ENCODE results near the gene ALOX12B. TPM values are rescaled to one million over a fixed set of nuclear protein-coding genes. Genes with fewer than 3 reads are reported as not detected.

ALOX12B gene
- polyA plus RNA-seq, 1 of the 3 experiments (the other 2 are of a cell fraction), result 0.20 TPM

DNA sequence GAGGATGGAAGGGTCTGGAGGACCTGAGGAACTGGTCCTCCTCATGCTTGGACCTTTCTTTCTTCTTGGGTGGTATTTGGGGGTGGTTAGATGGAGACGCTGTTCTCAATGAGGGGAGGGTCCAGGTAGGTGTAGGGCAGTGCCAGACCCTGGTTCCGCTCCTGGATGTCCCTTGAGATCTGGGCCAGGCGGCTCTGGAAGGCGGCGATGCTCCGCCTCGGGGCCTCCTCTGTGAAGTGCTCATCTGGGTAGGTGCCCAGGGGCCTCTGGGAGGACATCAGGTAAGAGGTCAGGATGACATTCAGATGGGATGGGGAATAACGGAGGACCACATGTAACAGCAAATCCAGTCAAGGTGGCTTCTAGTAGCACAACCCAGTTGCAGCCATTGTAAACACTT is 9.0 kb upstream of the ALOX12B start:
- Histone ChIP-seq H2AFZ (ENCODE audit: low read depth) (no peak overlapping the region), H3K79me2 (ENCODE audit: insufficient read depth) (no peaks in the 10 kb centered on the region), H3K4me3 (ENCODE audit: low read depth in 2 of 2, low read length in 1 of 2) (no peak overlapping the region), H3K4me2 (no peak overlapping the region), H3K9me2 (no peaks in the 10 kb centered on the region), H3K27me3 (ENCODE audit: insufficient read depth) (peaks cover 32% of the 10 kb centered on the region; the same call in 1 of the 2 replicates), H3F3A (replicated peaks; ENCODE audit: insufficient read depth) (no peaks in the 10 kb centered on the region), H3K4me1 (ENCODE audit: control insufficient read depth in 1 of 2, insufficient read depth in 2 of 2, low read depth in 1 of 2, low read length in 1 of 2) (no peaks in the 10 kb centered on the region), H3K9me3 (no peaks in the 10 kb centered on the region), H3K9ac (no peak overlapping the region), H4K20me1 (ENCODE audit: insufficient read depth) (no peaks in the 10 kb centered on the region), H3K27ac (ENCODE audit: low read depth in 2 of 2, low read length in 1 of 2) (no peak overlapping the region), H3K36me3 (replicated peaks in 1 of 2; ENCODE audit: control insufficient read depth in 1 of 2, insufficient read depth in 2 of 2, low read length in 1 of 2) (no peaks in the 10 kb centered on the region)
- 43% methylated on average over 8 of the region's 8 CpGs for WGBS (ENCODE audit: low lambda C conversion rate)
- no peak for DNase-seq
- TF ChIP-seq POLR2AphosphoS5 (IDR thresholded peaks at IDR 0.05; ENCODE audit: low read depth, low read length), result no peak
- TF ChIP-seq SIN3A (IDR thresholded peaks at IDR 0.05; ENCODE audit: borderline replicate concordance, low read depth, low read length), result no peak
- no peak for TF ChIP-seq TCF12 (IDR thresholded peaks at IDR 0.05)
- TF ChIP-seq, protein P1, sequence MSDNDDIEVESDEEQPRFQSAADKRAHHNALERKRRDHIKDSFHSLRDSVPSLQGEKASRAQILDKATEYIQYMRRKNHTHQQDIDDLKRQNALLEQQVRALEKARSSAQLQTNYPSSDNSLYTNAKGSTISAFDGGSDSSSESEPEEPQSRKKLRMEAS (IDR thresholded peaks at IDR 0.05; ENCODE audit: low read depth), result no peak
- TF ChIP-seq, protein P2, sequence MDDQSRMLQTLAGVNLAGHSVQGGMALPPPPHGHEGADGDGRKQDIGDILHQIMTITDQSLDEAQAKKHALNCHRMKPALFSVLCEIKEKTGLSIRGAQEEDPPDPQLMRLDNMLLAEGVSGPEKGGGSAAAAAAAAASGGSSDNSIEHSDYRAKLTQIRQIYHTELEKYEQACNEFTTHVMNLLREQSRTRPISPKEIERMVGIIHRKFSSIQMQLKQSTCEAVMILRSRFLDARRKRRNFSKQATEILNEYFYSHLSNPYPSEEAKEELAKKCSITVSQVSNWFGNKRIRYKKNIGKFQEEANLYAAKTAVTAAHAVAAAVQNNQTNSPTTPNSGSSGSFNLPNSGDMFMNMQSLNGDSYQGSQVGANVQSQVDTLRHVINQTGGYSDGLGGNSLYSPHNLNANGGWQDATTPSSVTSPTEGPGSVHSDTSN (IDR thresholded peaks at IDR 0.05), result no peak
- TF ChIP-seq, protein P3, sequence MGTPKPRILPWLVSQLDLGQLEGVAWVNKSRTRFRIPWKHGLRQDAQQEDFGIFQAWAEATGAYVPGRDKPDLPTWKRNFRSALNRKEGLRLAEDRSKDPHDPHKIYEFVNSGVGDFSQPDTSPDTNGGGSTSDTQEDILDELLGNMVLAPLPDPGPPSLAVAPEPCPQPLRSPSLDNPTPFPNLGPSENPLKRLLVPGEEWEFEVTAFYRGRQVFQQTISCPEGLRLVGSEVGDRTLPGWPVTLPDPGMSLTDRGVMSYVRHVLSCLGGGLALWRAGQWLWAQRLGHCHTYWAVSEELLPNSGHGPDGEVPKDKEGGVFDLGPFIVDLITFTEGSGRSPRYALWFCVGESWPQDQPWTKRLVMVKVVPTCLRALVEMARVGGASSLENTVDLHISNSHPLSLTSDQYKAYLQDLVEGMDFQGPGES (IDR thresholded peaks at IDR 0.05; ENCODE audit: low read depth, low read length), result no peak
- TF ChIP-seq YY1 (IDR thresholded peaks at IDR 0.05; ENCODE audit: low read depth), result no peak
- no peak for TF ChIP-seq FOXJ3 (CRISPR knock-in tag; IDR thresholded peaks at IDR 0.05)
- no peak for TF ChIP-seq FOXM1 (IDR thresholded peaks at IDR 0.05; ENCODE audit: low read depth)
- TF ChIP-seq GABPA (IDR thresholded peaks at IDR 0.05; ENCODE audit: low read depth), result no peak
- CTCF ChIA-PET, result interaction anchor here (0.5 kb wide), 1 partner anchor 15 kb away, joined by 3 read pairs; no protein-coding TSS in a partner anchor
- POLR2A ChIA-PET, result no interaction called here

DNA sequence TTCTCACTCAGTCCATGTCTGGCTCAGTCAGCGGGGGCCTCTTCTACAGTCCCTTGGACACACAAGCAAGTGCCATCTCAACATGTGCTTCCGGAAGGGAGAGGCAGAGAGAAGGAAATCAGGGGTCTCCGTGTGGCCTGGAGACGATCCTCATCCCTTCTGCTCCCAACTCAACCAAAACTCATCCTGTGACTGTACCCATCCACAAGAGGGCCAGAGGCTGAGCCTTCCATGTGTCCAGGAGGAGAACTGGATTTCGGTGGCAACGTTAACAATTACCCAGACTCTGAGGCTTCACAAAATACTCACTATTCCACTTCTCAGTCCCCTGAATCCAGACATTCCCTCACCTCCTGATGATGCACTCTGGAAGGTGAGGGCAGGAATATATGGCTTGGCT is 7.8 kb upstream of the ALOX12B start:
- WGBS (ENCODE audit: low lambda C conversion rate), result 30% methylated on average over 6 of the region's 6 CpGs
- H4K20me1 ChIP-seq (ENCODE audit: insufficient read depth), result no peaks in the 10 kb centered on the region
- H3K79me2 ChIP-seq (ENCODE audit: insufficient read depth), result no peaks in the 10 kb centered on the region
- H3K36me3 ChIP-seq (replicated peaks in 1 of 2; ENCODE audit: control insufficient read depth in 1 of 2, insufficient read depth in 2 of 2, low read length in 1 of 2), result no peaks in the 10 kb centered on the region
- ChIA-PET POLR2A (no interaction called here), CTCF (interaction anchor here (1.2 to 13.4 kb wide), 6 partner anchors 9 to 30 kb away, joined by 6 to 298 read pairs (median 62); partner anchors contain the start of gene ALOXE3)
- peaks cover 44% of the 10 kb centered on the region; the same call in 1 of the 2 replicates for H3K27me3 ChIP-seq (ENCODE audit: insufficient read depth)
- no peaks in the 10 kb centered on the region for H3K4me1 ChIP-seq (ENCODE audit: control insufficient read depth in 1 of 2, insufficient read depth in 2 of 2, low read depth in 1 of 2, low read length in 1 of 2)
- H3K9me2 ChIP-seq, result no peaks in the 10 kb centered on the region
- no peak overlapping the region for H2AFZ ChIP-seq (ENCODE audit: low read depth)
- H3K27ac ChIP-seq (ENCODE audit: low read depth in 2 of 2, low read length in 1 of 2), result no peak overlapping the region
- no peak for DNase-seq
- no peak overlapping the region for H3K4me3 ChIP-seq (ENCODE audit: low read depth in 2 of 2, low read length in 1 of 2)
- H3F3A ChIP-seq (replicated peaks; ENCODE audit: insufficient read depth), result no peaks in the 10 kb centered on the region
- no peak overlapping the region for H3K9ac ChIP-seq
- no peaks in the 10 kb centered on the region for H3K9me3 ChIP-seq
- H3K4me2 ChIP-seq, result no peak overlapping the region
- TF ChIP-seq, protein P4, sequence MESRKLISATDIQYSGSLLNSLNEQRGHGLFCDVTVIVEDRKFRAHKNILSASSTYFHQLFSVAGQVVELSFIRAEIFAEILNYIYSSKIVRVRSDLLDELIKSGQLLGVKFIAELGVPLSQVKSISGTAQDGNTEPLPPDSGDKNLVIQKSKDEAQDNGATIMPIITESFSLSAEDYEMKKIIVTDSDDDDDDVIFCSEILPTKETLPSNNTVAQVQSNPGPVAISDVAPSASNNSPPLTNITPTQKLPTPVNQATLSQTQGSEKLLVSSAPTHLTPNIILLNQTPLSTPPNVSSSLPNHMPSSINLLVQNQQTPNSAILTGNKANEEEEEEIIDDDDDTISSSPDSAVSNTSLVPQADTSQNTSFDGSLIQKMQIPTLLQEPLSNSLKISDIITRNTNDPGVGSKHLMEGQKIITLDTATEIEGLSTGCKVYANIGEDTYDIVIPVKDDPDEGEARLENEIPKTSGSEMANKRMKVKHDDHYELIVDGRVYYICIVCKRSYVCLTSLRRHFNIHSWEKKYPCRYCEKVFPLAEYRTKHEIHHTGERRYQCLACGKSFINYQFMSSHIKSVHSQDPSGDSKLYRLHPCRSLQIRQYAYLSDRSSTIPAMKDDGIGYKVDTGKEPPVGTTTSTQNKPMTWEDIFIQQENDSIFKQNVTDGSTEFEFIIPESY (IDR thresholded peaks at IDR 0.05; ENCODE audit: borderline replicate concordance, low read depth), result no peak
- TF ChIP-seq, protein P1 (IDR thresholded peaks at IDR 0.05; ENCODE audit: low read depth), result no peak
- TF ChIP-seq, protein P3 (IDR thresholded peaks at IDR 0.05; ENCODE audit: low read depth, low read length), result no peak
- TF ChIP-seq TAF1 (IDR thresholded peaks at IDR 0.05; ENCODE audit: borderline replicate concordance, low read depth, low read length) (no peak), RCOR1 (IDR thresholded peaks at IDR 0.05; ENCODE audit: low read length) (no peak), CHD2 (IDR thresholded peaks at IDR 0.05; ENCODE audit: low read length, partially characterized antibody) (no peak), GABPA (IDR thresholded peaks at IDR 0.05; ENCODE audit: low read depth) (no peak), FOXM1 (IDR thresholded peaks at IDR 0.05; ENCODE audit: low read depth) (no peak), POLR2AphosphoS5 (IDR thresholded peaks at IDR 0.05; ENCODE audit: low read depth, low read length) (no peak), FOSL2 (IDR thresholded peaks at IDR 0.05; ENCODE audit: borderline replicate concordance, low read depth) (no peak), EP300 (IDR thresholded peaks at IDR 0.05; ENCODE audit: borderline replicate concordance in 1 of 2, low read depth in 1 of 2, low read length in 1 of 2) (no peak)
- TF ChIP-seq, protein P5, sequence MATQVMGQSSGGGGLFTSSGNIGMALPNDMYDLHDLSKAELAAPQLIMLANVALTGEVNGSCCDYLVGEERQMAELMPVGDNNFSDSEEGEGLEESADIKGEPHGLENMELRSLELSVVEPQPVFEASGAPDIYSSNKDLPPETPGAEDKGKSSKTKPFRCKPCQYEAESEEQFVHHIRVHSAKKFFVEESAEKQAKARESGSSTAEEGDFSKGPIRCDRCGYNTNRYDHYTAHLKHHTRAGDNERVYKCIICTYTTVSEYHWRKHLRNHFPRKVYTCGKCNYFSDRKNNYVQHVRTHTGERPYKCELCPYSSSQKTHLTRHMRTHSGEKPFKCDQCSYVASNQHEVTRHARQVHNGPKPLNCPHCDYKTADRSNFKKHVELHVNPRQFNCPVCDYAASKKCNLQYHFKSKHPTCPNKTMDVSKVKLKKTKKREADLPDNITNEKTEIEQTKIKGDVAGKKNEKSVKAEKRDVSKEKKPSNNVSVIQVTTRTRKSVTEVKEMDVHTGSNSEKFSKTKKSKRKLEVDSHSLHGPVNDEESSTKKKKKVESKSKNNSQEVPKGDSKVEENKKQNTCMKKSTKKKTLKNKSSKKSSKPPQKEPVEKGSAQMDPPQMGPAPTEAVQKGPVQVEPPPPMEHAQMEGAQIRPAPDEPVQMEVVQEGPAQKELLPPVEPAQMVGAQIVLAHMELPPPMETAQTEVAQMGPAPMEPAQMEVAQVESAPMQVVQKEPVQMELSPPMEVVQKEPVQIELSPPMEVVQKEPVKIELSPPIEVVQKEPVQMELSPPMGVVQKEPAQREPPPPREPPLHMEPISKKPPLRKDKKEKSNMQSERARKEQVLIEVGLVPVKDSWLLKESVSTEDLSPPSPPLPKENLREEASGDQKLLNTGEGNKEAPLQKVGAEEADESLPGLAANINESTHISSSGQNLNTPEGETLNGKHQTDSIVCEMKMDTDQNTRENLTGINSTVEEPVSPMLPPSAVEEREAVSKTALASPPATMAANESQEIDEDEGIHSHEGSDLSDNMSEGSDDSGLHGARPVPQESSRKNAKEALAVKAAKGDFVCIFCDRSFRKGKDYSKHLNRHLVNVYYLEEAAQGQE (IDR thresholded peaks at IDR 0.05; ENCODE audit: low read depth, low read length), result no peak
